BE2C (cell line): Measurements from ENCODE around the gene SLC22A15.

ENCODE experiments used
- DNase-seq: peaks from one replicate; pipeline ENCODE4 v3.0.0-alpha.2; 2020
- H3K27me3 ChIP-seq: fragments of 250-450 bp; sonication (Bioruptor Pico); 2 replicates; pipeline ENCODE4 v1.5.1; 2020; ENCODE audit warnings: mild to moderate bottlenecking
- H3K36me3 ChIP-seq: fragments of 250-450 bp; sonication (Bioruptor Pico); 2 replicates; pipeline ENCODE4 v1.5.1; 2020; ENCODE audit warnings: mild to moderate bottlenecking
- H3K4me1 ChIP-seq: fragments of 250-450 bp; sonication (Bioruptor Pico); 2 replicates; pipeline ENCODE4 v1.5.1; 2020
- H3K4me3 ChIP-seq: 2 replicates; pipeline ENCODE4 v1.5.1; 2011; ENCODE audit warnings: low read depth, low read length
- H3K9me3 ChIP-seq: fragments of 250-450 bp; sonication (Bioruptor Pico); 2 replicates; pipeline ENCODE4 v1.5.1; 2020
- CTCF ChIP-seq: IDR thresholded peaks from 2 replicates; pipeline ENCODE4 v1.5.1; 2012; ENCODE audit warnings: mild to moderate bottlenecking, low read depth, low read length

SLC22A15 gene

GRCh38 chr1:116105996-116106395 lies 129.7 kb downstream of the SLC22A15 start:
- no peak overlapping the region for H3K4me3 ChIP-seq
- H3K9me3 ChIP-seq, result no peaks in the 10 kb centered on the region
- H3K4me1 ChIP-seq, result no peaks in the 10 kb centered on the region
- no peak for TF ChIP-seq CTCF
- no peaks in the 10 kb centered on the region; the same call in none of the 2 replicates for H3K27me3 ChIP-seq
- DNase-seq, result no peak
- H3K36me3 ChIP-seq, result no peaks in the 10 kb centered on the region

- H3K27me3 ChIP-seq, result no peaks in the 10 kb centered on the region; the same call in none of the 2 replicates
- no peak for DNase-seq
- TF ChIP-seq CTCF, result no peak
- no peaks in the 10 kb centered on the region for H3K36me3 ChIP-seq
- H3K9me3 ChIP-seq, result no peaks in the 10 kb centered on the region
- H3K4me3 ChIP-seq, result no peak overlapping the region
- H3K4me1 ChIP-seq, result no peaks in the 10 kb centered on the region
Observed at GRCh38 chr1:116106646-116107045, 130.3 kb downstream of the SLC22A15 start.

- H3K27me3 ChIP-seq, result no peaks in the 10 kb centered on the region; the same call in none of the 2 replicates
- no peak overlapping the region for H3K4me3 ChIP-seq
- no peaks in the 10 kb centered on the region for H3K4me1 ChIP-seq
- no peaks in the 10 kb centered on the region for H3K9me3 ChIP-seq
- TF ChIP-seq CTCF, result no peak
- no peaks in the 10 kb centered on the region for H3K36me3 ChIP-seq
- DNase-seq, result no peak
Observed at GRCh38 chr1:116107371-116107770, 131.1 kb downstream of the SLC22A15 start.

- no peak for DNase-seq
Observed at GRCh38 chr1:116110567-116111523, 134.5 kb downstream of the SLC22A15 start, which contains the start of gene MAB21L3. Gene MAB21L3, plus strand, starts transcription at chr1:116111399. Its CDS starts 1,217 bp downstream, at chr1:116112616.

GRCh38 chr1:116111524-116112021 lies 135.3 kb downstream of the SLC22A15 start:
- H3K27me3 ChIP-seq, result no peaks in the 10 kb centered on the region; the same call in none of the 2 replicates
- DNase-seq, result no peak
- no peaks in the 10 kb centered on the region for H3K4me1 ChIP-seq
- H3K36me3 ChIP-seq, result no peaks in the 10 kb centered on the region
- H3K4me3 ChIP-seq, result no peak overlapping the region
- no peak for TF ChIP-seq CTCF
- no peaks in the 10 kb centered on the region for H3K9me3 ChIP-seq

More at GRCh38 chr1:116110567-116111523, 134.5 kb downstream of the SLC22A15 start, which contains the start of gene MAB21L3:
- no peak for TF ChIP-seq CTCF
- Histone ChIP-seq H3K36me3 (no peaks in the 10 kb centered on the region), H3K4me1 (no peaks in the 10 kb centered on the region), H3K9me3 (no peaks in the 10 kb centered on the region), H3K27me3 (no peaks in the 10 kb centered on the region; the same call in none of the 2 replicates), H3K4me3 (no peak within 1 kb of the TSS)
